Mammary epithelial cell (primary cell): ENCODE results near the gene FRMPD2.

ENCODE experiments used
- EZH2 ChIP-seq: IDR thresholded peaks from 2 replicates; pipeline ENCODE4 v1.6.1; 2012; ENCODE audit warnings: low read length, inconsistent platforms, borderline replicate concordance
- TF ChIP-seq, protein P1 (sequence below), 2 donors: IDR thresholded peaks in 1 of 2; conservative IDR thresholded peaks in 1 of 2; 2 replicates each; pipeline ENCODE4 v1.5.1; 2011 to 2012; ENCODE audit warnings: inconsistent platforms in 2 of 2, low read length in 2 of 2, mild to moderate bottlenecking in 2 of 2, control low read depth in 1 of 2, low read depth in 1 of 2; ENCODE audit not compliant: insufficient read depth in 1 of 2; ENCODE audit errors: extremely low read depth in 1 of 2

- TF ChIP-seq, protein P1, sequence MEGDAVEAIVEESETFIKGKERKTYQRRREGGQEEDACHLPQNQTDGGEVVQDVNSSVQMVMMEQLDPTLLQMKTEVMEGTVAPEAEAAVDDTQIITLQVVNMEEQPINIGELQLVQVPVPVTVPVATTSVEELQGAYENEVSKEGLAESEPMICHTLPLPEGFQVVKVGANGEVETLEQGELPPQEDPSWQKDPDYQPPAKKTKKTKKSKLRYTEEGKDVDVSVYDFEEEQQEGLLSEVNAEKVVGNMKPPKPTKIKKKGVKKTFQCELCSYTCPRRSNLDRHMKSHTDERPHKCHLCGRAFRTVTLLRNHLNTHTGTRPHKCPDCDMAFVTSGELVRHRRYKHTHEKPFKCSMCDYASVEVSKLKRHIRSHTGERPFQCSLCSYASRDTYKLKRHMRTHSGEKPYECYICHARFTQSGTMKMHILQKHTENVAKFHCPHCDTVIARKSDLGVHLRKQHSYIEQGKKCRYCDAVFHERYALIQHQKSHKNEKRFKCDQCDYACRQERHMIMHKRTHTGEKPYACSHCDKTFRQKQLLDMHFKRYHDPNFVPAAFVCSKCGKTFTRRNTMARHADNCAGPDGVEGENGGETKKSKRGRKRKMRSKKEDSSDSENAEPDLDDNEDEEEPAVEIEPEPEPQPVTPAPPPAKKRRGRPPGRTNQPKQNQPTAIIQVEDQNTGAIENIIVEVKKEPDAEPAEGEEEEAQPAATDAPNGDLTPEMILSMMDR (conservative IDR thresholded peaks at IDR 0.05 in 1 of 2, IDR thresholded peaks at IDR 0.05 in 1 of 2; ENCODE audit: extremely low read depth in 1 of 2, insufficient read depth in 1 of 2, low read depth in 1 of 2, low read length in 2 of 2) = no peak
- no peak for TF ChIP-seq EZH2
Measured at GRCh38 chr10:48258105-48258504, 16.4 kb downstream of the FRMPD2 start.
